Neuronal stem cell (in vitro differentiated cells): ENCODE measurements around the gene GRK6.

Source experiments
- DNase-seq: peaks from one replicate; pipeline ENCODE4 v3.0.0-alpha.2; 2013; ENCODE audit warnings: low spot score
- H2AFZ ChIP-seq: one replicate; pipeline ENCODE4 v1.6.1; 2013; ENCODE audit warnings: mild to moderate bottlenecking, low read length, inconsistent platforms
- H2AK5ac ChIP-seq: 2 replicates; pipeline ENCODE4 v1.6.1; 2013; ENCODE audit warnings: low read depth, mild to moderate bottlenecking, inconsistent platforms, low read length, moderate library complexity, mixed read lengths
- H2BK120ac ChIP-seq: 2 replicates; pipeline ENCODE4 v1.6.1; 2013; ENCODE audit warnings: low read depth, mild to moderate bottlenecking, inconsistent platforms, low read length, moderate library complexity, mixed read lengths
- H2BK12ac ChIP-seq: one replicate; pipeline ENCODE4 v1.6.1; 2013; ENCODE audit warnings: low read length, inconsistent platforms
- H2BK15ac ChIP-seq: 2 replicates; pipeline ENCODE4 v1.6.1; 2013; ENCODE audit warnings: mild to moderate bottlenecking, low read length, inconsistent platforms, mixed read lengths
- H2BK5ac ChIP-seq: one replicate; pipeline ENCODE4 v1.6.1; 2013; ENCODE audit warnings: inconsistent platforms, mild to moderate bottlenecking, low read length, moderate library complexity
- H3K14ac ChIP-seq: one replicate; pipeline ENCODE4 v1.6.1; 2013; ENCODE audit warnings: low read length, inconsistent platforms
- H3K18ac ChIP-seq: 2 replicates; pipeline ENCODE4 v1.6.1; 2013; ENCODE audit warnings: low read length, inconsistent platforms
- H3K23ac ChIP-seq: 2 replicates; pipeline ENCODE4 v1.6.1; 2013; ENCODE audit warnings: low read depth, mild to moderate bottlenecking, mixed read lengths, low read length, inconsistent platforms; ENCODE audit not compliant: poor library complexity
- H3K27ac ChIP-seq: replicated peaks from 3 replicates; pipeline ENCODE4 v1.5.1; 2013; ENCODE audit warnings: low read length, inconsistent platforms
- H3K27me3 ChIP-seq, 3 experiments: 2 replicates each; pipeline ENCODE4 v1.6.1; 2013; ENCODE audit warnings: low read length in 3 of 3, mild to moderate bottlenecking in 2 of 3, inconsistent platforms in 1 of 3, low read depth in 1 of 3, mixed read lengths in 1 of 3, moderate library complexity in 1 of 3; ENCODE audit not compliant: control insufficient read depth in 3 of 3, insufficient read depth in 3 of 3
- H3K36me3 ChIP-seq, 2 donors: replicated peaks in 1 of 2; 2 replicates each; pipeline ENCODE4 v1.6.1; 2013; ENCODE audit warnings: low read length in 2 of 2; ENCODE audit not compliant: control insufficient read depth in 2 of 2, insufficient read depth in 2 of 2
- H3K4ac ChIP-seq: 2 replicates; pipeline ENCODE4 v1.6.1; 2013; ENCODE audit warnings: inconsistent platforms, mild to moderate bottlenecking, low read length, moderate library complexity
- H3K4me1 ChIP-seq, 2 donors: 1 replicate in 1 of 2; 2 replicates in 1 of 2; pipeline ENCODE4 v1.6.1; 2013; ENCODE audit warnings: low read length in 2 of 2, low read depth in 1 of 2; ENCODE audit not compliant: control insufficient read depth in 2 of 2, insufficient read depth in 1 of 2
- H3K4me2 ChIP-seq: one replicate; pipeline ENCODE4 v1.6.1; 2013; ENCODE audit warnings: mild to moderate bottlenecking, low read length, inconsistent platforms; ENCODE audit not compliant: insufficient read depth, poor library complexity, severe bottlenecking
- H3K4me3 ChIP-seq, 2 donors: 2 replicates each; pipeline ENCODE4 v1.5.1; 2013; ENCODE audit warnings: low read length in 2 of 2, mild to moderate bottlenecking in 2 of 2, inconsistent platforms in 1 of 2, moderate library complexity in 1 of 2
- H3K79me1 ChIP-seq: one replicate; pipeline ENCODE4 v1.6.1; 2013; ENCODE audit warnings: low read depth, mild to moderate bottlenecking, inconsistent platforms, low read length, moderate library complexity
- H3K9ac ChIP-seq: one replicate; pipeline ENCODE4 v1.6.1; 2013; ENCODE audit warnings: mild to moderate bottlenecking, low read depth, low read length, inconsistent platforms; ENCODE audit not compliant: poor library complexity
- H3K9me3 ChIP-seq, 2 donors: replicated peaks in 1 of 2; 2 replicates each; pipeline versions ENCODE3 to v1.6.1; 2013; ENCODE audit warnings: low read length in 2 of 2, mild to moderate bottlenecking in 2 of 2, inconsistent platforms in 1 of 2, low read depth in 1 of 2, mixed read lengths in 1 of 2, moderate library complexity in 1 of 2; ENCODE audit not compliant: control insufficient read depth in 2 of 2, insufficient read depth in 1 of 2
- H4K8ac ChIP-seq: one replicate; pipeline ENCODE4 v1.6.1; 2013; ENCODE audit warnings: low read depth, mild to moderate bottlenecking, inconsistent platforms, low read length, moderate library complexity
- H4K91ac ChIP-seq: one replicate; pipeline ENCODE4 v1.6.1; 2013; ENCODE audit warnings: low read length, low read depth, mild to moderate bottlenecking, inconsistent platforms; ENCODE audit not compliant: poor library complexity
- WGBS, 2 donors: extraction: QIAGEN DNeasy Blood & Tissue Kit; methylation state at CpG; one replicate each; pipeline ENCODE4 v1.1.7; 2013; ENCODE audit warnings: missing lambda C conversion rate in 2 of 2, mixed read lengths in 1 of 2; ENCODE audit not compliant: insufficient read length in 2 of 2, insufficient replicate concordance in 1 of 2; ENCODE audit errors: extremely low coverage in 2 of 2; 5-methylcytosine and 5-hydroxymethylcytosine counted together

The GRK6 gene

GRCh38 chr5:177491983-177492746 lies 65.7 kb downstream of the GRK6 start:
- H3K9me3 ChIP-seq = no peaks in the 10 kb centered on the region
- no peak overlapping the region for H3K4me2 ChIP-seq
- peaks cover 26% of the 10 kb centered on the region for H3K79me1 ChIP-seq
- H2AK5ac ChIP-seq = peak overlapping the region; percentile 73
- no peak for DNase-seq
- H3K9ac ChIP-seq = no peak overlapping the region
- H3K36me3 ChIP-seq = peaks cover 57 to 87% of the 10 kb centered on the region in 2 donors
- no peak overlapping the region for H3K4me3 ChIP-seq
- no peak overlapping the region for H2AFZ ChIP-seq
- no peak overlapping the region for H2BK120ac ChIP-seq
- peak overlapping the region; percentile 26 for H3K27ac ChIP-seq
- H3K14ac ChIP-seq = no peak overlapping the region
- peak overlapping the region; percentile 23 for H3K18ac ChIP-seq
- H3K27me3 ChIP-seq = no peaks in the 10 kb centered on the region
- H3K4ac ChIP-seq = no peak overlapping the region
- WGBS, 2 donors = no CpG with 5 or more reads among the region's 54 CpGs
- H4K8ac ChIP-seq = no peak overlapping the region
- peak overlapping the region; percentile 57 for H3K23ac ChIP-seq
- no peak overlapping the region for H2BK12ac ChIP-seq
- no peak overlapping the region for H4K91ac ChIP-seq
- peaks cover 19 to 28% of the 10 kb centered on the region in 2 donors for H3K4me1 ChIP-seq
- H2BK15ac ChIP-seq = no peak overlapping the region
- H2BK5ac ChIP-seq = peak overlapping the region; percentile 85
